AG08396 (cell line): ENCODE data around the gene BANF1.

ENCODE experiments used
- DNase-seq: peaks from one replicate; pipeline ENCODE4 v3.0.0; 2012; ENCODE audit warnings: low spot score, mixed read lengths

Gene BANF1, protein sequence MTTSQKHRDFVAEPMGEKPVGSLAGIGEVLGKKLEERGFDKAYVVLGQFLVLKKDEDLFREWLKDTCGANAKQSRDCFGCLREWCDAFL

DNA sequence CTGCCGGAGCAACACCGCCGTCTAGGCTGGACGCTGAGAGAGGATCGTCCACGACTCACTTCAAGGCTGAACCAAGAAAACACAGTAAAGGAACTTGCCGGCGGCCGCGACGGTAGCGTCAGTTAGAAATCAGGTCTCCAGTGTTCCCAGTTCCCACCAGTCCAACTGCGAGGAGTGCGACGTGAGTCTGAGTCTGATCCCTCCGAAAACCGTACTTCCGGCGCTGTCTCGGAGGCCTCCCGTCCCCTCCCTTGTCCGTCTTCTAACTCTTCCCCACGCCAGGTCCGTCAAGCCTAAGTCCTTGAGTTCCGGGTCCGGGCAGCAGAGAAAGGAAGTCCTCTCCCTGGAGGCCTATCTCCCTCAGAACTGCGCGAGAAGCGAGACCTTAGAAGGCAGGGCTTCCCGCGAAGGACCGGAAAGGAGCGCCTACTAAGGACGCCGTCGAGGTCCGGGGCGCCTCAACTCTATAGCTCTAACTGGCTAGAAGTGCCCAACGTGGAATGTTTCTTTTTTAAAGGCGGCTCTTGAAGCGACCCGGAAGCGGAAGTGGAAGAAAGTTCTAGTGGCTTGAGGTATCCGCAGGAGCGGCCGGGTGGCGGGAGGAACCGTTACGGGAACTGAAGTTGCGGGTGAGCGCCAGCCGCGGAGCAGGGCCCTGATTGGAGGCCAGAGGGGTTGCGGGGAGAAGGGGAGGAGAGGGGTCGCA, at the start of gene BANF1, which contains the start of gene EIF1AD:
TSS of gene BANF1 (plus strand) at position 562 of the 706 bp plus-strand sequence. CDS start 748 bp downstream, outside the sequence.
TSS of gene EIF1AD (minus strand) at position 216 of the 706 bp plus-strand sequence. CDS start 1,768 bp downstream, outside the sequence.
- DNase-seq = peak; percentile 93

DNA sequence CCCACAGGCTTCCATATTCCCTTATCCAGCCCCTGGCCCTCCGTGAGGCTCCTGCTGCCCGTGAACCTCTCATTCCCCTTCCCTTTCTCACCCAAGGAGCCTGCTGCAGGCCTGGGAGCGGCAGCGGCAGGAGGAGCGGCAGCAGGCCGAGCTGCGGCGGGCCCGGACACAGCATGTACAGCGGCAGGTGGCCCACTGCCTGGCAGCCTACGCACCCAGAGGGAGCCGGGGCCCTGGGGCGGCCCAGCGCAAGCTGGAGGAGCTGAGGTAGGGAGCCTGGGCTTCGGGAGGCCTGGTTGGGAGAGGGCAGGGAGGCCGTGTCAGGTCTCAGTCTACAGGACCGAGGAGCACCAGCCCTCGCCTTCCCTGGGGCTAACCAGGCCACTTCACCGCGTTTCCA, 48.8 kb upstream of the BANF1 start:
- DNase-seq = no peak

DNA sequence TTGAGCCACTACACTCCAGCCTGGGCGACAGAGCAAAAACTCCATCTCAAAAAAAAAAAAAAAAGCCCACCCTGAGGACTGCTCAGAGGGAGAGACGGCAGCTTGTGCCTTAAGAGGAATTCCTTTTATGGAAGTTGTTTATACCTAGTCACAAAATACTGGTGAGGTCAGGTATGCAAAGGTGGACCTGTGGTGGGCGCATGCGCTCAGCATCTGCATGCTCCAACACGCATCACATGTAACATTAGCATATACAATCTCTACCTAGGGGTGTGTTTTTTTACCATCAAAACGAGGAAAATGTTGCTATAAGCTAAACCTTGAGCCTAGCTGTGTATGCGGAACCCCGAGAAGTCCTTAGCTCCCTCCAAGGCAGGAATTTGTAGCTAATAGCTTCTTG, 47.5 kb upstream of the BANF1 start:
- no peak for DNase-seq

DNA sequence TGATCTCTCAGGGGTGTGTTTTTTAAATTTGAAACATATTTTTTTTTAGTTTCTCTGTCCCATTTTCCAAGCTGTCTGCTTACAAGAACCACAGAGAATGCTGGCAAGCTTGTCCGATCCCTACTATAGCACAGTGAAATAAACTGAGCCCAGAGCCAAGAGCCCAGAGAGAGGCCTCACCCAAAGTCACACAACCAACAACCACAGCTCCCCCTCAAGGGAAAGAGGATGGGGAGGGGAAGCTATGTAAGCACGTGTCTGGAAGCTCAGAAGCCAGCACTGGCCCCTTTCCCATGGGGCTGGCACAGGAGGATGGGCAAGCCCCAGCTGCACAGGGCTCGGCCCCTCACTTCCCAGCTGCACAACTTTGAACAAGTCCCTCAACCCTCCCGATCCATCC, 44.0 kb upstream of the BANF1 start:
- no peak for DNase-seq

DNA sequence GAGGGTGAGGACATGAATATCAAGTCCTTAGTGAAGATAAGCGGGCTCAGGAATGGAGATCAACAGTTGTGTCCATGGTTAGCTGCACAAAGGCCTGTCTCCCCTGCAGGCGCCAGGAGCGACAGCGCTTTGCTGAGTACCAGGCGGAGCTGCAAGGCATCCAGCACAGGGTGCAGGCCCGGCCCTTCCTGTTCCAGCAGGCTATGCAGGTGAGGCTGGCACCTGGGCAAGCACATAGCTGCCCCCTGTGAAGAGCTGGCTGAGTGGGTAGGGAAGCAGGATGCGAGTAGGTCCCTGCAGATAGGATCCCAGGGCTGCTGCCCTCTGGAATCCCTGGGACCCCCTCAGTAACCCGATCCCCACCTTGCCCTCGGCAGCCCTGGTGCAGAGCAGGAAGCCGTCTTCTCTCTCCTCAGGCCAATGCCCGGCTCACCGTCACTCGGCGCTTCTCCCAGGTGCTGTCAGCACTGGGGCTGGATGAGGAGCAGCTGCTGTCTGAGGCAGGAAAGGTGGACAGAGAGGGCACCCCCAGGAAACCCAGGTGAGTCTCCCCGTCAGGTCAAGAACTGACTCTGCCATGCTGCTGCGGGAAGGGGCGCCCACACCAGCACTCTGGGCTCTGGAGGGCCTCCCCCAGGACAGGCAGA, 43.4 kb upstream of the BANF1 start:
- DNase-seq = no peak

DNA sequence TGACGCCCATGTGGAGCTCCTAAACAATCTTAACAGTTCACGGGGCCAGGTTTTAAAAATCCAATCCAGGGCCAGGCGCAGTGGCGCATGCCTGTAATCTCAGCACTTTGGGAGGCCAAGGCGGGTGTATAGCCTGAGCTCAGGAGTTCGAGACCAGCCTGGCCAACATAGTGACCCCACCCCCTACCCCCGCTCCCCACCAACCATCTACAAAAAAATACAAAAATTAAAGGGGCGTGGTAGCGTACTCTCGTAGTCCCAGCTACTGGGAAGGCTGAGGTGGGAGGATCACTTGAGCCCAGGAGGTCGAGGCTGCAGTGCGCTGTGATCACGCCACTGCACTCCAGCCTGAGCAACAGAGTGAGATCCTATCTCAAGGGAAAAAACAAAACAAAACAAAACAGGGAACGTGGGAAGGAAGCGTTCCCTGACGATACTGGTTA, 41.5 kb upstream of the BANF1 start:
- DNase-seq = no peak

DNA sequence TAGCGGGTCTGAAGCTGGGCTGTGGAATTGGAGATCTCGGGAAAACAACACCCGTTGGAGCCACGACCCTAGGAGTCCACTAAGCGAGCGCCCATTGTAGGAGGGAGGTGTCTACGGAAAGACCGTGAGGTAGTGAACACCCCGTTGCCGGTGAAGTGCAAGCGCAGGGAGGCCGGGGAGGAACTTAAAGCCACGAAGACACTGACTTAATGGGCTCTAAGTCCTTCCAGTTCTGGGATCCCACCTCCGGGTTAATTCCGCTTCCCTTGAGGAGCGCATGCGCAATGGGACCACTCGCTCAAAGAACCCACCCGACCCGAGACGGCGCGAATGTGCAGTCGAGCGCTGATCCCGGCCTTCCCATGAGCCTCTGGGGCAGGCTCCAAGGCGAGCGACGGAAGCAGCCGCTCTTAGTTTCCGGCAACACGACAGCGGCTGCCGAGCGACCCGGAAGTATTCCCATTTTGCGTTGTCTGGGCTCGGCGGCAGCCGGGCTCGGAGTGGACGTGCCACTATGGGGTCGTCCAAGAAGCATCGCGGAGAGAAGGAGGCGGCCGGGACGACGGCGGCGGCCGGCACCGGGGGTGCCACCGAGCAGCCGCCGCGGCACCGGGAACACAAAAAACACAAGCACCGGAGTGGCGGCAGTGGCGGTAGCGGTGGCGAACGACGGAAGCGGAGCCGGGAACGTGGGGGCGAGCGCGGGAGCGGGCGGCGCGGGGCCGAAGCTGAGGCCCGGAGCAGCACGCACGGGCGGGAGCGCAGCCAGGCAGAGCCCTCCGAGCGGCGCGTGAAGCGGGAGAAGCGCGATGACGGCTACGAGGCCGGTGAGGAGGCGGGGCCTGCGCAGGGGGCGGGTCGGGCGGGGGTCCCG, 40.8 kb upstream of the BANF1 start, which contains the start of gene SART1:
TSS of gene SART1 (plus strand) at position 468 of the 874 bp plus-strand sequence. CDS start at position 515, 47 bp downstream.
- peak; percentile 99 for DNase-seq

DNA sequence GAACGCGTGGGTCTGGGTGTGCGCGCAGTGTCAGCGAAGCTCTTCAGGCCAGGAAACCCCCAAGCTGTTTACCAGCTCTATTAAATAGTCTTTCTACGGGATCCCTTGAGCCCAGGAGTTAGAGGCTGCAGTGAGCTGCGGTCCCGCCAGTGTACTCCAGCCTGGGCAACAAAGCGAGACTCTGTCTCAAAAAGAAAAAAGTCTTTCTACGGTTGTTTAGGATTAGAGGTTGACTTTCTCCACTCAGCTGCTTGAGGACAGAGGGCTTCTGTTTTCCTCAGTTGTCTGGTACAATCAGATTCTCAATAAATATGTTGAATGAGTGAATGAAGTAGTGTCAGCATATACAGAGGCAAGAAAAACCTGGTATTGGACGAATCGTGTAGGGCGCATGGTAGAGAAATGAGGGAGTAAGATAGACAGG, 40.1 kb upstream of the BANF1 start:
- no peak for DNase-seq

DNA sequence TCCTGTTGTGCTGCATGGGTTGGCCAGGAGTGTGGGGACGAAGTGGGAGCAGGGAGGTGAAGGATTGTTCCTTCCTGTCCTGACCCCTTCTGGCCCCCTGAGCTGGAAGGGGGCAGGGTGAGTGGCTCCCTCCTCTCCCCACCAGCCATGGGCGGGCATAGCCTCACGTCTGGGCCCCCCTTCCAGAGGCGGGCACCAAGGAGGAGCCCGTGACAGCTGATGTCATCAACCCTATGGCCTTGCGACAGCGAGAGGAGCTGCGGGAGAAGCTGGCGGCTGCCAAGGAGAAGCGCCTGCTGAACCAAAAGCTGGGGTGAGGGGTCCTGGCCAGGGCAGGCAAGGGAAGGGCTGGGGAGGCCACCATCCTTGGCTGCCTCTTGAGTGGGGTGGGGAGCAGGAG, 37.4 kb upstream of the BANF1 start:
- no peak for DNase-seq

DNA sequence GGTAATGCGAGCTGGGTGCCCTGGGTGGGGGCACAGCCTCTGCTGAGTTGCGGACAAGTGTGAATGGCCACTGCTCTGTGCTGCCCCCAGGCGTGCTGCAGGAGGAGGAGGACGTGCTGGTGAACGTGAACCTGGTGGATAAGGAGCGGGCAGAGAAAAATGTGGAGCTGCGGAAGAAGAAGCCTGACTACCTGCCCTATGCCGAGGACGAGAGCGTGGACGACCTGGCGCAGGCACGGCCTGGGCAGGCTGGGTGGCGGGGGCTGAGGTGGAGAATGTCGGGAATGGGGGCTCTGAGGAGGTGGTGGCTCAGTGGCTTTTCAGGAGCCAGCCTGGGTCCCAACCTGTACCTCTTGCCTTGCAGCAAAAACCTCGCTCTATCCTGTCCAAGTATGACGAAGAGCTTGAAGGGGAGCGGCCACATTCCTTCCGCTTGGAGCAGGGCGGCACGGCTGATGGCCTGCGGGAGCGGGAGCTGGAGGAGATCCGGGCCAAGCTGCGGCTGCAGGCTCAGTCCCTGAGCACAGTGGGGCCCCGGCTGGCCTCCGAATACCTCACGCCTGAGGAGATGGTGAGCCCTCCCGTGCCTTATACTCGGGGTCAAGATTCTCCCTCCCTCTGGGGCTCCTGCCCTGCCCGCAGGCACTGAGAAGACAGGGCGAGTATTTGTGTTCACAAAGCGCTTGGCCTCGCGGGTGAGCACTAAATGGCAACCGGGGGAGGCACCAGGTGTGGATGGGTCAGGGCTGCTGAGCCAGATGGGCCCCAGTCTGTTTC, 36.1 kb upstream of the BANF1 start:
- no peak for DNase-seq

DNA sequence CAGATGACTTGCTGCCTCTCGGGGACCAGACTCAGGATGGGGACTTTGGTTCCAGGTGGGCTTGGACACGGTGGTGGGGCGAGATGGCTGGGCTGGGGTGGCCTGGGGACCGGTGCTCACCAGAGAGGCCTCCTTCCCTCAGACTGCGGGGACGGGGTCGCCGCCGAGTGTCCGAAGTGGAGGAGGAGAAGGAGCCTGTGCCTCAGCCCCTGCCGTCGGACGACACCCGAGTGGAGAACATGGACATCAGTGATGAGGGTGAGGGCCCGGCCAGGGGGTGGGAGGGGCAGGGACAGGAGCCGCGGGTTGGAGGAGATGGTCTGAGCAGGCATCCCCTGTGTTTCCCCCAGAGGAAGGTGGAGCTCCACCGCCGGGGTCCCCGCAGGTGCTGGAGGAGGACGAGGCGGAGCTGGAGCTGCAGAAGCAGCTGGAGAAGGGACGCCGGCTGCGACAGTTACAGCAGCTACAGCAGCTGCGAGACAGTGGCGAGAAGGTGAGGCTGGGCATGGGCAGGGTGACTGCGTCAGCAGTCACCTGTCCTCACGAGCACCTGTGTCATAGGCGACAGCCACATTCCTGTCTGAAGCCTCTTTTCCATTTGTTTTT, 34.9 kb upstream of the BANF1 start:
- DNase-seq = no peak

DNA sequence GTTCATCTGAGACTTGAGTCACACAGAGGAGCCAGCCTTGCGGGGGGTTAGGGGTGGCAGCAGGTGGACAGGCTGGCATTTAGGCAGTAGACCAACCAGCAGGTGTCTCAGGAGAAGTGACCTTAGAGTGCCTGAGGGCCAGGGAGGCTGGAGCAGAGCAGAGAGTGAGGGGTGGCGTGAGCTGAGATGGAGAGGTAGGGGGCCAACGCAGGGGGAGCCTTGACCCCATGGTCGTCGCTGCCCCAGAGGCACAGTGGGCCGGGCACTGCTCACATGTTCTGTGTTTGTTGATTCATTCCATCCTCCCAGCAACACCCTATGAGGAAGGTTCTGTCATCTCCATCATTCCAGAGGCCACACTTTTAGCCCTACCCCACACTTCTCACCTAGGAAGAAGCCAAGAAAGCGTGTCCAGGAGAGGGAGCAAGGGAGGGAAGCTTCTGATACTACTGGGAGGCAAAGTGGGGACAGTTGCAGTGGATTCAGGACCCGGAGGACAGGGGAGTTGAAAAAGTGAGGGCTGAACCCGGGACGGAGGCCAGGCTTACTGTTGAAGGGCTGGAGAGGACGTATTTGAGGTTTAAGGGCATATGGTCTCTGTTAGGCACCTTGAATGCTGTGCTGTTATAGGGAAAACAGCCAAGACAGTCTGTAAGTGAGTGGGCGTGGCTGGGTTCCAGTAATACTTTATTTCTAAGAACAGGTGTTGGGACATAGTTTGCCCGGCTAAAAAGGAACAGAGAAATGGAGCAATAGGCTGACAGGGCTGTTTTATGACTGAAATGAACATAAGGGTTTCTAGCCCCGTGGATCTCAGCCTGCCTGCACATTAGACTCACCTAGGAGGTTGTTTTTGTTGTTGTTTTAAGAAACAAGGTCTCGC, 33.5 kb upstream of the BANF1 start:
- DNase-seq = no peak

DNA sequence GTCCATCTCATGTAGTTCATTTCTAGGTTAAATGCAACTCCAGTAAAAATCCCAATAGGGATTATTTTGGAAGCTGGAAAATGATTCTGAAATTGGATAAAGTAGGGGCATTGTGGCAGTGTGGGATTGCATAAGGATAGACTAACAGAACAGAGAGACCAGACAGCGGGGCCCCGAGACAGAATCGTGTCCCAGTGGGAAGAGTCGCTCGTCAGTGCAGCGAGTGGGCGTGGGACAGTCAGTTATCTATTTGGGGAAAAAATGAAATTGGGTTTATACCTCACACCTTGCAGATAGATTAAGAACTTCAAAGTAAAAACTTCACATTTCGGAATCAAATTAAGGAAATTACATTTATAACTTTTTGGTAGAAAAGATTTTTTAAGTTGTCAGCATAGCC, 30.2 kb upstream of the BANF1 start:
- no peak for DNase-seq

DNA sequence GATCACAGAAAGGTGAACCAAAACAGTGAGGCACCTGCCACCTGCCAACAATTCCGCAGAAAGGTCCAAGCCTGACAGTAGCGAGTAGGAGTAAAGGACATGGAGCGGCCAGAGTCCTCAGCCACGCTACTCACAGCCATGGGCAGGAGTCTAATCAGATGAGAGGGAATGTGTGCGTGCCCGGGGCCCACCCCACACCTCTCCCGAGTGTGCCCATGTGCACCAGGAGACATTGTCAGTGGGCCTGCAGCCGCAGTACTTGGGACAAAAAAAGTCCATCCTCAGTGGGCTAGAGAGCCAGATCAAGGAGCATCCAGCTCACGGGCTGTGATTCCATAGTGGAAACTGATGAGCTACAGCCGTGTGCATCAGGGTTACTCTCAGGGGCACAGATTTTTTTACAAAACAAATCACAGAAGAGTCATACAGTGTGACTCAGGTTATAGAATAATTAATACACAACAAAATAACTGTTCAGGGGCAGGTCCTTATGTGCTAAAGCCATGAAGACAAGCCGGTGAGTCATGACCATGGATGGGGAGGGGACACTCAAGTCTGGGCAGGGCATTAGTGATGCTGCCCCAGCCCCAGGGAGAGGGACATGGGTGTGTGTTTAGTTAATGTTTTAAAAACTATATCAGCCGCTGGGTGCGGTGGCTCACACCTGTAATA, 28.7 kb upstream of the BANF1 start:
- peak; percentile 65 for DNase-seq

DNA sequence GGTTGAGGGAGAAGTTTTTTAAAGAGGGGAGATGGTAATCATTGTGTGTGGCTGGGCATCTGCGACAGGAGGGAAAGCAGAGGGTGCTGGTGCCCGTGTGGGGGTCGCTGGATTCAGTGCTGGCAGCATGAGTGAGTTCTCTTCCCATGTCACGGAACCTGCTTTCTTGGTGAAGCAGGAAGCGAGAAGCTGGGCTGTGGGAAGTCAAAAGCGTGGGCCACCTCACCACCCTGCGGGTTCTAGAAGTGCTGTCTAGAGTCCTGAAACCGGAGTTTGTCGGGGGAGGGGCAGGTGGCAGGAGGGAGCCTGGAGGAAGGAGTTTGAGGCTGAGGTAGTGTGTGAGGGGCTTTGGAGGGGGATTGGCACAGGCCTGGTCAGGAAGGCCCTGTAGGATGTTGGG, 26.5 kb upstream of the BANF1 start:
- no peak for DNase-seq

DNA sequence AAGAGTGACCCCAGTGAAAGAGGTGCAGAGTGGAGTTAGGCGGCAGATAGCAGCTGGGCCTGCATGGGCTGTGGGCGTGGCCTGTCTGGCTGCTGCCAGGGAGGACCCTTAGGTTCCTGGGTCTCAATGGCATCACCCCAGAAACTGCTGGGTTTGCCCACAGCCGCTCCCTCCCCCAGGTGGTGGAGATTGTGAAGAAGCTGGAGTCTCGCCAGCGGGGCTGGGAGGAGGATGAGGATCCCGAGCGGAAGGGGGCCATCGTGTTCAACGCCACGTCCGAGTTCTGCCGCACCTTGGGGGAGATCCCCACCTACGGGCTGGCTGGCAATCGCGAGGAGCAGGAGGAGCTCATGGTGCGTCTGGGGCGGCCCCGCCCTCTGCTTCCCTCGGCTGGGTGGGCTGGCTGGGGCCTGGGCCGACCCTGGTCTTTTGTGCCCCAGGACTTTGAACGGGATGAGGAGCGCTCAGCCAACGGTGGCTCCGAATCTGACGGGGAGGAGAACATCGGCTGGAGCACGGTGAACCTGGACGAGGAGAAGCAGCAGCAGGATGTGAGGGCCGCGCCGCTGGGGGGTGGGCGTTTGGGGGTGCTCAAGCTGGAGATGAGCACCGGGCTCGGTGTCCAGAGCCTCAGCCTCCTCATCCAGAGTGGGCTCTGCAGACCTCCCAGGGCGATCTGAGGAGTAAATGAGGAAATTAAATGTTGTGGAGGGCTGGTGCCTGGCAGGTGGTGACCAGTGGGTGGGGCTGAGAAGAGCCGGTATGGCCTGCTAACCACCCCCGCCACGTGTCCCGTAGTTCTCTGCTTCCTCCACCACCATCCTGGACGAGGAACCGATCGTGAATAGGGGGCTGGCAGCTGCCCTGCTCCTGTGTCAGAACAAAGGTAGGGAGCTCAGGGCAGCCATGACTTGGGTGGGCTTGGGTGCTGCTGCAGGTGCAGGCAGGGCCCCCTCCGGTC, 25.8 kb upstream of the BANF1 start:
- no peak for DNase-seq

DNA sequence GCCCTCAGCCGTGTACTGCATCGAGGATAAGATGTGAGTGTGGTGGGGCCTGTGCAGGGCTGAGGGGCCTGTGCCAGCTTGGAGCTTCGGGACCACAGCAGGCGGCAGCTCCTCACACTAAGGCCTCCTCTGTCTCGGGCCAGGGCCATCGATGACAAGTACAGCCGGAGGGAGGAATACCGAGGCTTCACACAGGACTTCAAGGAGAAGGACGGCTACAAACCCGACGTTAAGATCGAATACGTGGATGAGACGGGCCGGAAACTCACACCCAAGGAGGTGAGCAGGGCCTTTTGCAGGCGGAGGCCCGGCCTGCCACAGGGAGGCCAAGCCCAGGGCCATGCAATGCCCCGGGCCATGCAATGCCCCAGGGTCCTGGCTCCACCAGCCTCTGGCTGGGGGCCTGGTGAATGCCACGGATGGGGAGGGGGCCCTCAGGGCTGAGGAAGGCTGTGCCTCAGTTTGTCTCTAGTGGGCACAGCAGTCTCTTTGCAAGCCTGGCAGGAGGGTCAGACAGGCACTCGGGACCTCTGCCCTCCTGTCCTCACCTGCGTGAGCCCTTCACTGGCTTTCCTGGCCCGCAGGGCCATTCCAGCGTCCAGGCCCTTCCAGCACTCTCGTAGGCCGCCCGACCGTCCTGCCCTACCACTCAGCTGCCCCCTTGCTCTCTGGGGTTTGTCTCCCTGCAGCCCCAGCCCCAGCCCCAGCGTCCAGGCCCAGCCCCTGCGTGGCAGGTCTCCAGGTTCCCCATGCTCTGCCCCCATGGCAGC, 24.5 kb upstream of the BANF1 start:
- no peak for DNase-seq
